Measurements from ENCODE around the gene SCRN1. TPM values are rescaled to one million over a fixed set of nuclear protein-coding genes. Genes with fewer than 3 reads are reported as not detected.

Gene SCRN1
- total and polyA plus RNA-seq, 2 experiments from 2014 or later = 15.2 to 66.7 TPM

- Mint-ChIP-seq H3K27ac (no peak overlapping the region), H3K4me1 (no peaks in the 10 kb centered on the region), H3K4me3 (no peak overlapping the region), H3K9me3 (peaks cover 11% of the 10 kb centered on the region; the same call in 2 of the 3 replicates), H3K27me3 (ENCODE audit: insufficient read depth, low read depth, poor library complexity) (peaks cover 7% of the 10 kb centered on the region), H3K36me3 (ENCODE audit: low read depth) (peaks cover 69% of the 10 kb centered on the region)
- H3K36me3 ChIP-seq (ENCODE audit: insufficient read depth) = peaks cover 67% of the 10 kb centered on the region
- H3K9me2 ChIP-seq (ENCODE audit: insufficient read depth) = no peaks in the 10 kb centered on the region
- H3K27me3 ChIP-seq (ENCODE audit: insufficient read depth) = no peaks in the 10 kb centered on the region
- H2AFZ ChIP-seq = no peak overlapping the region
- H3K4me2 ChIP-seq = no peak overlapping the region
- ATAC-seq (no peak), DNase-seq (ENCODE audit: low spot score) (no peak)
- TF ChIP-seq NANOG (IDR thresholded peaks at IDR 0.05; ENCODE audit: borderline replicate concordance) (no peak), EZH2phosphoT487 (IDR thresholded peaks at IDR 0.05; ENCODE audit: unreplicated experiment) (no peak), STAT1 (IDR thresholded peaks at IDR 0.05; ENCODE audit: unreplicated experiment) (no peak), EZH2 (IDR thresholded peaks at IDR 0.05; ENCODE audit: low read depth, unreplicated experiment) (no peak)
- H3F3A ChIP-seq (replicated peaks; ENCODE audit: low read depth) = no peaks in the 10 kb centered on the region
- H3K4me3 ChIP-seq = no peak overlapping the region
- no peak overlapping the region for H3K27ac ChIP-seq (ENCODE audit: low read depth)
- 0 out of 2 replicates have a peak, but pooled peaks cover 6% of the 10 kb centered on the region for H4K20me1 ChIP-seq (replicated peaks; ENCODE audit: insufficient read depth)
- no peaks in the 10 kb centered on the region for H3K4me1 ChIP-seq (ENCODE audit: insufficient read depth)
- H3K79me2 ChIP-seq (replicated peaks; ENCODE audit: insufficient read depth) = no peaks in the 10 kb centered on the region
These were observed 49.4 kb downstream of the SCRN1 start for GRCh38 chr7:29940199-29940598.

- no peaks in the 10 kb centered on the region for H3K79me2 ChIP-seq (replicated peaks; ENCODE audit: insufficient read depth)
- H3K27me3 Mint-ChIP-seq (ENCODE audit: insufficient read depth, low read depth, poor library complexity) = peaks cover 6% of the 10 kb centered on the region
- no peak overlapping the region for H3K4me3 Mint-ChIP-seq
- peaks cover 55% of the 10 kb centered on the region for H3K36me3 Mint-ChIP-seq (ENCODE audit: low read depth)
- H4K20me1 ChIP-seq (replicated peaks; ENCODE audit: insufficient read depth) = peaks cover 13% of the 10 kb centered on the region; the same call in 1 of the 2 replicates
- H3K36me3 ChIP-seq (ENCODE audit: insufficient read depth) = peaks cover 63% of the 10 kb centered on the region
- no peak overlapping the region for H3K4me3 ChIP-seq
- no peak overlapping the region for H3K4me2 ChIP-seq
- no peaks in the 10 kb centered on the region for H3K27me3 ChIP-seq (ENCODE audit: insufficient read depth)
- no peak overlapping the region for H3K27ac Mint-ChIP-seq
- no peak overlapping the region for H3K27ac ChIP-seq (ENCODE audit: low read depth)
- H3K4me1 Mint-ChIP-seq = no peaks in the 10 kb centered on the region
- DNase-seq (ENCODE audit: low spot score) (no peak), ATAC-seq (no peak)
- H3K4me1 ChIP-seq (ENCODE audit: insufficient read depth) = no peaks in the 10 kb centered on the region
- H3K9me2 ChIP-seq (ENCODE audit: insufficient read depth) = no peaks in the 10 kb centered on the region
- H3F3A ChIP-seq (replicated peaks; ENCODE audit: low read depth) = no peaks in the 10 kb centered on the region
- peaks cover 11% of the 10 kb centered on the region; the same call in 2 of the 3 replicates for H3K9me3 Mint-ChIP-seq
- no peak overlapping the region for H2AFZ ChIP-seq
- TF ChIP-seq POLR2AphosphoS5 (IDR thresholded peaks at IDR 0.05; ENCODE audit: low read depth) (no peak), CTCF (conservative IDR thresholded peaks at IDR 0.05; ENCODE audit: low read depth in 2 of 2) (no peak), EZH2 (IDR thresholded peaks at IDR 0.05; ENCODE audit: low read depth, unreplicated experiment) (no peak), STAT1 (IDR thresholded peaks at IDR 0.05; ENCODE audit: unreplicated experiment) (no peak), ETS1 (IDR thresholded peaks at IDR 0.05) (no peak), JUNB (IDR thresholded peaks at IDR 0.05; ENCODE audit: unreplicated experiment) (no peak), REST (IDR thresholded peaks at IDR 0.05; ENCODE audit: unreplicated experiment) (no peak), ZNF114 (CRISPR knock-in tag; IDR thresholded peaks at IDR 0.05) (no peak), CREB1 (CRISPR knock-in tag; IDR thresholded peaks at IDR 0.05; ENCODE audit: low read depth) (no peak)
These were observed 52.5 kb downstream of the SCRN1 start for GRCh38 chr7:29937132-29937531.

All from GM23338 (cell line).